Stimulated activated CD4-positive, alpha-beta T cell treated with anti-CD3 and anti-CD28 coated beads, Interleukin-2, amount 100 ng/mL, for 24 hours (primary cell): Measurements from ENCODE around the gene ATP6V1G3.
"Not testable (repeated sequence)": the region's sequence is repeated elsewhere in the genome, so short reads cannot be mapped to it uniquely, and the experiment has no call there.

Experiments
- DNase-seq, 2 donors: peaks; one replicate each; pipeline ENCODE4 v3.0.0-alpha.2; 2020

Gene ATP6V1G3

GRCh38 chr1:198540580-198540979 is at the start of gene ATP6V1G3:
Gene ATP6V1G3 (minus strand): TSS chr1:198540680. CDS start chr1:198540650, 30 bp downstream.
- no peak for DNase-seq

DNA sequence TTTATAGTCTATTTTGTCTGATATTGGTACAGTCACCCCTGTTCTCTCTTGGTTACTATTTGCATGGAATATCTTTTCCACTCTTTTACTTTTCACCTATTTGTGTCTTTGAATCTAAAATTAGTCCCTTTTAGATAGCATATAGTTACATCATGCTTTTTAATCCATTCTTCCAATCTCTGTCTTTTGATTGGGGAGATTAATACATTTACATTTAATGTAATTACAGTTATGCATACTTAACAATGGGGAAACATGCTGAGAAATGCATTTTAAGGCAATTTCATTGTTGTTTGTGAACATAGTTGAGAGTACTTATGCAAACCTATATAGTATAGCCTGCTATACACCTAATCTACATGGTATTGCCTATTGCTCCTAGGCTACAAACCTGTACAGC is 48.4 kb upstream of the ATP6V1G3 start:
- no peak for DNase-seq

DNA sequence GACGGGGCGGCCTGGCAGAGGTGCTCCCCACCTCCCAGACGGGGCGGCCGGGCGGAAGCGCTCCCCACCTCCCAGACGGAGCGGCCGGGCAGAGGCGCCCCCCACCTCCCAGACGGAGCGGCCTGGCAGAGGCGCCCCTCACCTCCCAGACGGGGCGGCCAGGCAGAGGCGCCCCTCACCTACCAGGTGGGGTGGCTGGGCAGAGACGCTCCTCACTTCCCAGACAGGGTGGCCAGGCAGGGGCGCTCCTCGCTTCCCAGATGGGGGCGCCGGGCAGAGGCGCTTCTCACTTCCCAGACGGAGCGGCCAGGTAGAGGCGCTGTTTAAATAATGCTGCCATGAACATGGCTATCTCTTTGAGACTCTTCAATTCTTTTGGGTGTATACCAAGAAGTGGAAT is 43.7 kb upstream of the ATP6V1G3 start:
- no peak for DNase-seq

DNA sequence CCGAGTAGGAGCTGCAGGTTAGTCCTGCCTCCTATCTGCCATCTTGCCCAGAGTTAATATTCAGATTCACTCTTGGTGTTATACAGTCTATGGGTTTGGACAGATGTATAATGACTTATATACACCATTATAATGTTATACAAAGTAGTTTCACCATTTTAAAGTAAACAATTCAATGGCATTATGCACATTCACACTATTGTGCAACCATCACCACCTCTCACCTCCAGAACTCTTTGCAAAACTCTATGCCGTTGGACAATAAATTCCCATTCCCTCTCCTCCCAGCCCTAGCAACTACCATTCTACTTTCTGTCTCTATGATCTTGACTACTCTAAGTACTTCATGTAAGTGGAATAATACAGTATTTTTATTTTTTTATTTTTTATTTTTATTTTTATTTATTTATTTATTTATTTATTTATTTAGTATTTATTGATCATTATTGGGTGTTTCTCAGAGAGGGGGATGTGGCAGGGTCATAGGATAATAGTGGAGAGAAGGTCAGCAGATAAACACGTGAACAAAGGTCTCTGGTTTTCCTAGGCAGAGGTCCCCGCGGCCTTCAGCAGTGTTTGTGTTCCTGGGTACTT is 42.8 kb upstream of the ATP6V1G3 start:
- DNase-seq, result not testable (repeated sequence)

GRCh38 chr1:198577444-198577843 is 37.0 kb upstream of the ATP6V1G3 start:
- DNase-seq, result no peak

GRCh38 chr1:198575798-198576641 is 35.5 kb upstream of the ATP6V1G3 start:
- DNase-seq, result no peak

DNA sequence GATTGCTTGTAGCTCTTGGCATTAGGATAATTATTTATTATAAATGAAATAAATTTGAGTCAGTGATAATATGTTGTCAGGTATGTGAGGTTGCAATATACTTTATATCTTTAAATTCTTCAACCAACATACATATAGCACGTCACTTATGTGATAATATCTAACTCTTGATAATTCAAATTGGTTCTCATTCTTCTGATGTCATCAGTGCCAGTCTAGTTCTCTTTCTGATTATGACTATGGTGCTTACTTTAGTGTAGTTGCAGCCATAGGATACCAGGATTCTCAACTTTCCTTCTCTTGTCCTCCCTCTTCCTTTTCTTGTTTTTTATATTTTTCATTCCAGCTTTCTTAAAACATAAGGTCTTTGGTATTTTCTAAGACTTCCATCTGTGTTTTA is 34.8 kb upstream of the ATP6V1G3 start:
- DNase-seq, result no peak

GRCh38 chr1:198574325-198574724 is 33.8 kb upstream of the ATP6V1G3 start:
- no peak for DNase-seq

GRCh38 chr1:198564716-198565115 is 24.2 kb upstream of the ATP6V1G3 start:
- DNase-seq, result no peak

DNA sequence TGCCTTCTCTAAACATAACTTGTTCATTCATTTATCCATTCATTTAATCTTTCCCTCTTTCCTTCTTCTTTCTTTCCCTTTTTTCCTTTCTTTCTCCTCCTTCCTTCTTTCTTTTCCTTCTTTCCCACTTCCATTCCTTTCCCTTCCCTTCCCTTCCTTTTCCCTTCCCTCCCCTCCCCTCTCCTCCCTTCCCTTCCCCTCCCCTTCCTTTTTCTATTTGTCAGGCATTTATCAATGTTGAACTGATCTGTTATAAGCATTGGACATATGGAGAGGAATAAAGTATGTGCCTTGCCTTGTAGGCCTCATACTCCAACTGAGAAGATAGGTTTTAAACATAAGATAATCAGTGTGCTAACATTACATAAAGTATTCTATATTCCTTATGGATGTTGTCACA is 23.7 kb upstream of the ATP6V1G3 start:
- no peak for DNase-seq

DNA sequence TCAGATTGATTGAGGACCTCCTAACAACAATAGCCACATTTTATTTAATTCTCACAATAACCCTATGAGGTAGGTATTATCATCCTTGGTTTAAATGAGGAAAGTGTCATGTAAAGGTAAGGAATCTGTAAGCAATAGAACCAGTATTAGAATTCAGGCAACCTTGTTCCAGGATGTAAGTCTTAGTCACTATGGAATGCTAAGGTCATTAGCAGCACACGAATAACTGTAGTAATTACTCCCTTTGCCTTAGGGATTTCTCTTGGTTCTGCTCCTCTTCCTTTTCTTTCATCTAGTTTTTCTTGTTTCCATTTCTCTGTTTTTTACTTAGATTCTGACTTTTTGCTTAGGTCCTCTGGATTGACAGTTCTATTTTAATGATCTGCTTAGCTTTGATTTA is 23.1 kb upstream of the ATP6V1G3 start:
- DNase-seq, result no peak

DNA sequence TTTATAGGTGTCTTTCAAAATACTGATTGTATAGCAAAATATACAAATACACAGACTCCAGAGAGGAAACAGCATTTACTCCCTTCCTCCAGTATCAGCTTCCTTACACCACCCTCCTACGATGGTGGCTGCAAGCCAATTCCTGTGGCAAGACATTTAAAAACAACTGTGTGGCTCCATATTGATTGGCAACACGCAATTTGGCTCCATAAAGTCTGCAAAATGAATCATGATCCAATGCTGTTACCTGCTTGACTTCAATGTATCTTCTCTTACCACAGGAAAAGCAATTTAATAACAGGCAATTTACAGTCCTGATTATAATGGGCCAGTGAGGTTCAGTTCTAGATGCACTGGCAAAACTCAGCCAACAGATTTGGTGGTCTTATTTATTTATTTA is 19.7 kb upstream of the ATP6V1G3 start:
- DNase-seq, result no peak

DNA sequence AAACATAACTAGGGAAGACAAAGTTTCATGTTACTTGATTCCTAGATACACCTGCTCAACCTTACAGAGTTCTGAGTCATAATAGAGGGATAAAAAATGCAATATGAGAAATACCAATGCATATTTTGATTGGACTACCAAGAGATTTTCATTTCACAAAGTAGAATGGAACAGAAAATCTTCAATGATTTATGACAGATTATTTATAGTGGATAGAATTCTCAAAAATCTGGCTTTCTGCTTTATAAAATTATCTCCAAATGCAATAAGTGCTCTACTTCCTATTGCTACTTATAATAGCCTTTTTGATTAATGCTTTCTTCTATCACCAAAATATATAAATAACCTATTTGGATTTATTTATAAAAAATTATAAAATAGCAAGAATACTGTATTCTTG is 18.9 kb upstream of the ATP6V1G3 start:
- no peak for DNase-seq

DNA sequence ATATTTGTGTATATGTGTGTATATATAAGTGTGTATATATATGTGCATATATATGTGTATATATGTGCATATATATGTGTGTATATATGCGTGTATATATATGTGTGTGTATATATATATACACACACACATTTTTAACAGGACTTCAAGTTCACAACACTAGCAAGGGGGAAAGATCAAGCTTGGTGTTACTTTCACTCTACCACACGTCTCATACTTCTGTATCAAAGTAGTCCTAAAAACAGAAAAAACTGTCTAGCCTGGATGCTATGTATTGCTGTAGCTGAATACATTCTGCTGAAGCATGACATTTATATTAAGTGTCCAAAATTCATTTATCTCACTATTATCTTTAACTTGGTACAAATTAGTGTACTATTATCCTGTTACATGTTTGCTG is 17.9 kb upstream of the ATP6V1G3 start:
- DNase-seq, result no peak

DNA sequence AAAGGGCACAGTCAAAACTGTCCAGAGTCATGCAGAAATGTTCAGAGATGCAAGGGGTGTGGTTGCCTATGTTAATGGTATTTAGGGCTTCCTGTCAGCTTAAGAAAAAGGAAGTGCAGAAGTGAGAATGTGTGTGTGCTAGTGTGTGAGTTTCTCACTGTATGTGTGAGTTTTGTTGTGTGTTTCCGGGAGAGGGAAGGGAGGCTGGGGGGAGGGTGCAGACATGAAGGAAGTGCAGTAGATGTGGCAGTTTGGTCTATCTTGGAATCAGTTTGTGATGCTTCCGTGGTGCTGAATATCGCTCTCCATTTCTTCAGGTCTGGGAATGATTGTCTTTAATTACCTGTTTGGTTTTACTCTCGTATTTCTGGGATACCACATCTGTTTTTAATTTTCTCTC is 16.5 kb upstream of the ATP6V1G3 start:
- peak; percentile 53 to 55 for DNase-seq

- DNase-seq, result no peak
Measured at GRCh38 chr1:198552668-198553416, 12.4 kb upstream of the ATP6V1G3 start.

DNA sequence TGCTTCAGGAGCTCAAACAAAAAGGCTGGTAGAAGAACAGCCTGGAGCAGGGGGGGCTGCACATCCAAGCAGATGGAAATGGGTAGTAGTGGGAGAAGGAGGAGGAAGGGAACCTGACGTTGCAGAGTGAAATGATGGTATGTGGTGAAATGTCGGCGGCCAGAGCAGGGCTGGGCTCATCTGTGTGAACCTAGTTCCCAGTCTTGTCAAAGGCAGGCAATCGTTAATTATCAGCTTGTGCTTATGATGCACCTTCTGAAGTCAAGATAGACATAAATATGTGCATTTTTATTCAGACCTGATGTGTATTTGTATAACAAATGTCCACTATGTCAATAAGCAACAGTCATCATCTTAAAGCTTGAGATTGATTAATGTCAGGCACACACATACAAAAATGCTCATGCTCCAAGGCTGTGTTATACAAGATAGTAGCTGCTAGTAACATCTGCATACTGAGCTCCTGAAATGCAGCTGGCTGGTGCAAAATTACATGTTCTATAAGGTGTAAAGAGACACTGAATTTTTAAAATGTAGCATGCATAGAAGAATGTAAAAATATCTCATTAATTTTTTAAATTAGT is 10.6 kb upstream of the ATP6V1G3 start:
- no peak for DNase-seq

GRCh38 chr1:198549866-198550265 is 9.4 kb upstream of the ATP6V1G3 start:
- DNase-seq, result no peak

- no peak for DNase-seq
Measured at GRCh38 chr1:198548890-198549289, 8.4 kb upstream of the ATP6V1G3 start.

- DNase-seq, result no peak
Measured at GRCh38 chr1:198545156-198545555, 4.7 kb upstream of the ATP6V1G3 start.

GRCh38 chr1:198544265-198544664 is 3.8 kb upstream of the ATP6V1G3 start:
- no peak for DNase-seq

GRCh38 chr1:198543670-198544260 is 3.3 kb upstream of the ATP6V1G3 start:
- no peak for DNase-seq

GRCh38 chr1:198542632-198543031 is 2.2 kb upstream of the ATP6V1G3 start:
- DNase-seq, result no peak
